Measurements from ENCODE around the gene SPRR3.
"Not testable (repeated sequence)": the region's sequence is repeated elsewhere in the genome, so short reads cannot be mapped to it uniquely, and the experiment has no call there.

The SPRR3 gene

DNA sequence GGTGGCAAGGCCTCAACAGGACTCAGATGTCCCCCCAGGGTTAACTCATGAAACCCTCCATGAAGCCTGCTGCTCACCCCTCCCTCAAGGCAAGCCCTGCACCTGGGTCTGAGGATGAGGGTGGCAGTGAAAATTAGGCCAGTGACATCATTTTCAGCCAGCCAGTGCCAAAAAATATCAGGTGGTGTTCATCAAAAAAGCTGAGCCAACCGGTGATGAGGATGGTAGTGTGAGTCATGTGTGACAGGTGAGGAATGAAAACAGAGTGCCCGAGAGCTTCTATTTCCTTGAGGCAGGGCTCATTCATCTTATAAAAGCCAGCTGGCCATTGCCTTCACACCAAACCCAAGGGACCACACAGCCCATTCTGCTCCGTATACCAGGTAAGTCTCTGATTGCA is 17.8 kb upstream of the SPRR3 start, which contains the start of gene SPRR1A:
SPRR1A (plus strand) TSS at position 339 of the 400 bp plus-strand sequence. CDS start 1,150 bp downstream, outside the sequence.
- no peak for DNase-seq (ENCODE audit: low spot score)

DNA sequence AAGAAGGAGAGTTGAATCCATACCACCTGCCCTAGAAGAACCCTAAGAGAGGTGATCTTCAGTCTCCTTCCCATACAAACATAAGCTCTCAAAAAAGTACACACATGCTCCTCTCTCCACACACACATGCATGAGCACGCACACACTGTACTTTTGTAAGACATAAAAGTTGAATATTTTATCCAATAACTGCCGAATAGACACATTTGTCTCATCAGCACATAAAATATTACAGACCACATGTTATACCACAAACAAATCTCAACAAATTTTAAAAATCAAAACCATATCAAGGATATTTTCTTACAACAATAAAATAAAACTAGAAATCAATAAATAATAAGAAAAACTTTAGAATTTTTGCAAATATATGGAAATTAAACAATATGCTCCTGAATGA is 15.0 kb upstream of the SPRR3 start:
- DNase-seq (ENCODE audit: low spot score): no peak

DNA sequence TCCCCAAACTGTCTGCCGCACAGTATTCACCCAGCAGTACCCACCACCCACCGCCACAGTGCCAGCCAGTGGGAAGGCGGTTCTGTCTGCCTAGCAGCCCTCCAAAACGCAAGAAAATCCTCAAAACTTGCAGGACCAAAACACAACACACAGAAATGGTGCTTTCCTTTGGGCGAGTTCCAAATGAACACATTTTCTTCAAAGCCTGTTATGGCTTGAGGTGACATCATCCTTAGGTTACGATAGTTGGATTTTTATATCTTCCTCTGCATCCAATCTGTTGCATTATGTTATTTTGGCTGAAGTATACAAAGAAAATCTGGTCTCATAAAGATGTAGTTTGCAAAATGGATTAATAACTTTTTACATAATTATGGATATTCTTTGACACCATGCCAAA is 8.4 kb upstream of the SPRR3 start:
- DNase-seq (ENCODE audit: low spot score): no peak

DNA sequence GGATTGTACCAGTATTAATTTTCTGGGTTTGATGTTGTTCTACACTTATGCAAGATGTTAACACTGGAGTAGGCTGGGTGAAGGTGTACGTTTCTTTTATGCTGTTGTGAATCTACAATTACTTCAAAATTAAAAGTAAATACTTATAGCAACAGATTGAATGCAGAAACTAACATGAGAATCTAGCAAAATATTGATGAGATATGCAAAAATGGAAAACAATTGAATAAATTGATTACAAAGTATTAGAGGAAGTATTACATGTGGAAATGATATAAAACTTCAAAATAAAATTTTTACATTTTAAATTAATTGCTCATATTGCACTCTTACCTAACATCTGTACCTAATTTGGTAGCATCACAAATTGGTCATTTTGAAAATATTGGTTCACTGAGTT is 5.7 kb upstream of the SPRR3 start:
- no peak for DNase-seq (ENCODE audit: low spot score)

DNA sequence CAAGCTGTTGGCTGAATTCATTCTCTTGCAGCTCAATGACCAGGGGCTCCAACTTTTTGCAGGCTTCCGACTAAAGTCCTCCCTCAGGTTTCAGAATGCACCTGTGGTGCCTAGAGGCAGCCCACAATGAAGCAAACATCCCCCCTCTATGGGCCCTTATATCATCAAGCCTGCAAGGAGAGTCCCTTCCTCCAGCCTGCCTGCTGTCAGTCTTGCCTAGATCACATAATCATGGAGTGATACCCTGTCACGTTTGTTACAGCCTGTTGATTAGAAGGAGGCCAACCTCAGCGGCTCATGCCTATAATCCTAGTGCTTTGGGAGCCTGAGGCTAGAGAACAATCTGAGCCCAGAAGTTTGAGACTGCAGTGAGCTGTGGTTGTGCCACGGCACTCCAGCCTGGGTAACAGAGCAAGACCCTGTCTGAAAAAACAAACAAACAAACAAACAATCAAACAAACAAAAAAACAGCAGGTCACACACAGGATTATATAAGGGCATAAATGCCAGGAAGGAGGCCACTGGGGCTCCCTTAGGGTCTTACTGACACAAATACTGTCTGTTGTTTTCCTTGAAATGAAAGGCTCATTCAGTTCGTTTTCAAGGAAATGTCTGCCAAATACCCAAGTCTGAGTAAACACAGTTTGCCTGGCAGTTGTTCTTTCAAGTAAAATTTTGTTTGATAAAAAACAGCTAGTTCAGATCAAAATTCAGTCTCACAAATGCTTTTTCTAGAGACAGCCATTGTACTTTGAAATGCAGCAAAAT is 4.7 kb upstream of the SPRR3 start:
- no peak for DNase-seq (ENCODE audit: low spot score)

DNA sequence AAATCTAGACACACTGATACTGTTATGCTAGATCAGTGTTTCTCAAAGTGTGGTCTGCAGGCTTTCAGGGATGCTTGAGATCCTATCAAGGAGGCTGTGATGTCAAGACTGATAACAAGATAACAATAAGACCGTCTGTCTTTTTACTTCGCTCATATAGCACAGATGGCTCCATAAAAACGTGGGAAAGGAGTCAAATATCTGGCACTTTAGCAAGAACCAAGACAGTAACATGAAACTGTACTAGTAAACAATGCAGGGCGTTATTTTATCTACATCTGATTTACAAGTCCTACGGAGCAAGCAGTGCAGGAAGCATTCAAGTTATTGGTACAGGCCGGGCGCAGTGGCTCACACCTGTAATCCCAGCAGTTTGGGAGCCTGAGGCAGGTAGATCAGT is 3.6 kb upstream of the SPRR3 start:
- DNase-seq (ENCODE audit: low spot score): no peak

DNA sequence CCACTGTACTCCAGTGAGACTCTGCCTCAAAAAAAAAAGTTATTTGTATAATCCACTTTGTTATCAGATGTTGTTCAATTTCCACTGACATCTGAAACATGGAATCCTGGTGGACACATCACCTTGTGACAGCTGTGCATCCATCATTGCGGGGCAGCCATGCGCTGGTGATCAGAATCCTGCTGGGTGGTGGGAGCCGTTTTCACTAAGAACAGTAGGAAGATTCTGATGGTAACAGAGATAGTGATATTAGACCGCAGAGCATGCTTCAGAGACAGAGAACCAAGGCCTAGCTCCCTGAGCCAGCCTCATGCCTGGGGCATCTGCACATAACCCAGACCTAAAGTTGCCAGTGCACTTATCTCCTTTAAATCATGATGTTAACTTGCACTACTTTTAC is 3.1 kb upstream of the SPRR3 start:
- DNase-seq (ENCODE audit: low spot score): no peak

DNA sequence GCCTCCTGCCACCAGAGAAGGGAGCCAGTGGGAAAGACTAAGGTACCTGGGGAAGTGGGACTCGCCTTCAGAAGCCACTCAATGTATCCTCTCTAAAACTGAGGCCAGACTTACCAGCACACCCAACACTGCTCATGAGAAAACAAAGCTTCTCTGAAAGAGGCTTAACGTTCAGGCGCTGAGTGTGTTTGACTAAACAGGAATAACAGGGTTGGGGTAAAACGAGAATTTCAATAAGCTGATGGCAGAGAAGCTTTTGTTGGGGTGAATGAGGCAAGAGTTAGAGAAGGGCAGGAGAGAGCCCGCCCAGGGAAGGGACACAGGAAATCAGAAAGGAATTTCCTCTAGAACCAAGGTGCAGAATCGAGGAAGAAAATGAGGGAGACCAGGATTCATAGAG is 1.7 kb upstream of the SPRR3 start:
- no peak for DNase-seq (ENCODE audit: low spot score)

DNA sequence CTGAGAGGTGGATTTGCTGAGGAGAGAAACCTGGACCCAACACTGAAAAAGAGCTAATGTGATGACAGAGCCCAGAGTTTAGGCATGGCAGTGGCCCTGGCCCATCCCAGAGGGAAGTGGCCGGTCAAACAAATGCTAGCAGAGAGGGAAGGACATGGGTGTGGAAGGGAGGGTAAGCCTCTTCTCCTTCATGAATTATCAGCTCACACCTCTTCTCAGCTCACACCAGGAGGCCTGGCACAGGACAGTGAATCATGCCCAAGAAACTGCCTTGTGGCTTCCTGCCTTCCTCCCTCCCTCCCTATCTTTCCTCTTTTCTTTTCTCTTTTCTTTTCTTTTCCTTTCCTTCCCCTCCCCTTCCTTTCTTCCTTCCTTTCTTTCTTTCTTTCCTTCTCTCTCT is 1.3 kb upstream of the SPRR3 start:
- DNase-seq (ENCODE audit: low spot score): no peak

DNA sequence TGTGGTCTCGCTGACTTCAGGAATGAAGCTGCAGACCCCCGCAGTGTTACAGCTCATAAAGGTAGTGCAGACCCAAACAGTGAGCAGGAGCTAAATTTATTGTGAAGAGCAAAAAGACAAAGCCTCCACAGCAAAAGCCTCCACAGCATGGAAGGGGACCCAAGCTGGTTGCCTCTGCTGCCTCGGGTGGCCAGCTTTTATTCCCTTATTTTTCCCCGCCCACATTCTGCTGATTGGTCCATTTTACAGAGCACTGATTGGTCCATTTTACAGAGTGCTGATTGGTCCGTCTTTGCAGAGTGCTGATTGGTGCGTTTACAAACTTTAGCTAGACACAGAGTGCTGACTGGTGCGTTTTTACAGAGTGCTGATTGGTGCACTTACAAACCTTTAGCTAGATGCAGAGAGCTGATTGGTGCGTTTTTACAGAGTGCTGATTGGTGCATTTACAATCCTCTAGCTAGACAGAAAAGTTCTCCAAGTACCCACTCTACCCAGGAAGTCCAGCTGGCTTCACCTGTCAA is 9.7 kb downstream of the SPRR3 start:
- not testable (repeated sequence) for DNase-seq (ENCODE audit: low spot score)

DNA sequence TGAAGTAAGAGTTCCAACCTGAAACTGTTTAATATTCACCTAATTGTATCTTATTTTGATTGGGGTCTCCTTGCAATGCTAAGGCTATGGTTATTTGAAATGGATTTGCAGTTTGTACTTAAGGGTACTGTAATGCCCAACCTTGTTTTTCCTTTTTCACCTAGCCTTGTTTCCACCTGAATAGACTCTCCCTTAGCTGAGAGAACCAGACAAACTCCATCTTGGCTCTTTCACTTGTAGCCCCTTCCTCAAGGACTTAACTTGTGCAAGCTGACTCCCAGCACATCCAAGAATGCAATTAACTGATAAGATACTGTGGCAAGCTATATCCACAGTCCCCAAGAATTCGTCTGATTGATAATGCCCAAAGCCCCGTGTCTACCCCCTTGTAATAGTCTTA is 20.3 kb downstream of the SPRR3 start:
- not testable (repeated sequence) for DNase-seq (ENCODE audit: low spot score)

DNA sequence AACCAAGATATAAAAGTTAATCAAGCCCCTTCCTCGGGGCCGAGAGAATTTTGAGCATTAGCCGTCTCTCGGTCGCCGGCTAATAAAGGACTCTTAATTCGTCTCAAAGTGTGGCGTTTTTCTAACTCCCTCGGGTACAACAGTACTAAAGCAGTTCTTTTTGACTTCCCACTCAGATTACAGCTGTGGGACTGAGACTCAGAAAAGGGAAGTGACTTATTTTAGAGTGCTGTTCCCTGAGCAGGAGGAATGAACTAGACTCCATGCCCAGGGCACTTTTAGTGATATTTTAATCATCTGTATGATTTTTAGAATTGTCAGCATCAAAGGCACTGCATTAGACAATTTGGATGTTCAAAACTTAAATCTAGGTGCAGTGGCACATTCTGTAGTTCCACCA is 20.8 kb downstream of the SPRR3 start:
- DNase-seq (ENCODE audit: low spot score): not testable (repeated sequence)

DNA sequence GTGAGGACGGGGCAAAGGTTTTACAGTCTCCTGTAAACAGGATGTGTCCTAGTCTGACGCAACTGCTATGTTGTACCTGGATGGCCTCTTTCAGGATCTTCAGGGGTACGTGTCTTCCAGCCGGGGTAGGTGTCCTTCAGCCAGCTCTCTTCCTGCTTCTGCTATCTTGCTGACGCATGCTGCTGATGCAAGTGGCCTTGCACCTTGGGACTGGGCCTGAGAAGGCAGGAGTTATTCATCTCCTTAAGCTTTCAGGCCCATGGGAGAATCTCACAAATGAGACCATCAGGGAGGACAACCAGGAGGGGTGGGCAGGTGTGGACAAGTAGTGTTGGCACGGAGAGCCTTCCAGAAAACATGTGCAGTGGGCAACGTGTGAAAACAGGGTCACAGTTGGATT is 21.6 kb downstream of the SPRR3 start:
- no peak for DNase-seq (ENCODE audit: low spot score)

DNA sequence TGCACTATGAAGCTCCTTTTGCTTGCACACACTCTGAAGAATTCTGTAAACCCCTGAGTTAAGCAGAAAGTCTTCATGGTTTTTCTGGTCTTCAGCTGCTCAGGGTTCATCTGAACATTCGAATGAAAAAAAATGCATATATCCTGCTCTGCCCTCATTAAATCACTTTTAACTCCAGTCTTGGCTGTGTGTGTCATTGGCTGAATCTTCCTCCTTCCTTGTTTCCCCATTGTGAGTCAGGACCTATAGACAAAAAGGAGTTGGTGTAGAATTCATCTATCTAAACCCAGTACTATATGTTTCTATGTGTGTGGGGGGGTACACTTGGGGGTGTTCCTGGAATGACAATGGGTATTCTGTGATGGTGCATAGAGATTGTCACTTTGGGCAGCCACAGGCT is 22.9 kb downstream of the SPRR3 start:
- DNase-seq (ENCODE audit: low spot score): no peak

DNA sequence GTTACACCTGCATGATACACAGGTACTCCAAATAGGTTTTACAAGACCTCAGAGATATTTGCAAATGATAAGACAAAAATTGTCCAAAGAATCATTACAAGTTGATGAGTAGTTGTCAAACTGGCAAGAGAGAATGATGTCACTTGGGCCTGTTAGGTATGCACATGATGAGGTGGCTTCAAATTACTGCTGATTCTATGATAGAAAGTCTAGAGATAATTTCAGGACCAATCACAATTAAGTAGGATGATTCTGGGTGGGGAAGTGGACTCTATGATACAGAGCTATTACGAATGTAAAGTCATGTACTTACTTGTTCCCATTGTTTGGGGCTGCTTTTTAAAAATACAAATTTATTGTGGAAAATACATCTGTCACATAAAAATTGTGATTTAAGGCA is 24.2 kb downstream of the SPRR3 start:
- DNase-seq (ENCODE audit: low spot score): no peak

DNA sequence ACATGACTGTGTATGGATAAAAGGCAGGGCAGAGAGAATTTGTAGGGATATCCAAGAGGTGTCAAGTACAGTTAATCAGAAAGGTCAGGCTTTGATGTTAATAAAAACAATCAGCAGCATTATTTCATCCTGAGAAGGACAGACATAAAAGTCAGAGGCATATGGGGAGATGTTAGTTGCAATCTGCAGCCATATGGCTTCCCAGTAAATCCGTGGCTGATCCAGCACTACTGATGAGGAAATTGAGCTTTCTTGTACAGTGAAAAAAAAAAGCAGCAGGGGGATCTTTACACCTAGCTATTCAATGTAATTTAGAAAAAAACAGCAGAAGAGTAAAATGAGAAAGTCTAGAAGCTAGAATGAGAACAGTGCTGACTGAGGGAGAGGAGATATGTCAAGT is 27.2 kb downstream of the SPRR3 start:
- DNase-seq (ENCODE audit: low spot score): no peak

DNA sequence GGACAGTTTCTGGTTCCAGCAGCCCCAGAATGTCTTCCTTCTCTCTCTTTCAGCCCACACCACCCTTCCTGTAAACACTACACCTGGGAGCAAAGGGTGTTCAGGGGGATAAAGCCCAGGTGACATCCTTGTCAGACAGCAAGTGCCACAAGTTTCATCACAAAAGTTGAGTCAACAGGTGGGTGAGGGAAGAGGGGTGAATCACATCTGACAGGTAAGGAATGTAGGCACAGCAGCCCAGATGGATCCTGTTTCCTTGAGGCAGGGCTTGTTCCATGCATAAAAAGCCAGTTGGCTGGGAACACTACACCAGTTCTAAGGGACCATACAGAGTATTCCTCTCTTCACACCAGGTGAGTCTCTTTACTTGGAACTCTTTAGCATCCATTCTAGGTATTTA is 29.3 kb downstream of the SPRR3 start, which contains the start of gene SPRR1B:
SPRR1B (plus strand) TSS at position 309 of the 400 bp plus-strand sequence. CDS start 1,143 bp downstream, outside the sequence.
- DNase-seq (ENCODE audit: low spot score): no peak

DNA sequence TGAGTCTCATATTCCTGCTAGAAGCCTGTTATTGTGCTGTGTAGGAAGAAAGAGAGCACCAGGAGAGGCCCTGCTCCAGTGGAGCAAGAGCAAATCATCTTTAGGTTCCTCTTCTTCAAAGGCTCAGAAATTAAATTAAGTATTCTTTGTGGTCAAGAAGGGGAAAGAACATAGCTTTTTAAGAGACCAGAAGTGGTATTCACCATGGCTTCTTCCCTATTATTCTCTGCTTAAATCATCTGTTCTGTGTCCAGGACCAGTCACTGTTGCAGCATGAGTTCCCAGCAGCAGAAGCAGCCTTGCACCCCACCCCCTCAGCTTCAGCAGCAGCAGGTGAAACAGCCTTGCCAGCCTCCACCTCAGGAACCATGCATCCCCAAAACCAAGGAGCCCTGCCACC is 30.5 kb downstream of the SPRR3 start:
- DNase-seq (ENCODE audit: low spot score): no peak

DNA sequence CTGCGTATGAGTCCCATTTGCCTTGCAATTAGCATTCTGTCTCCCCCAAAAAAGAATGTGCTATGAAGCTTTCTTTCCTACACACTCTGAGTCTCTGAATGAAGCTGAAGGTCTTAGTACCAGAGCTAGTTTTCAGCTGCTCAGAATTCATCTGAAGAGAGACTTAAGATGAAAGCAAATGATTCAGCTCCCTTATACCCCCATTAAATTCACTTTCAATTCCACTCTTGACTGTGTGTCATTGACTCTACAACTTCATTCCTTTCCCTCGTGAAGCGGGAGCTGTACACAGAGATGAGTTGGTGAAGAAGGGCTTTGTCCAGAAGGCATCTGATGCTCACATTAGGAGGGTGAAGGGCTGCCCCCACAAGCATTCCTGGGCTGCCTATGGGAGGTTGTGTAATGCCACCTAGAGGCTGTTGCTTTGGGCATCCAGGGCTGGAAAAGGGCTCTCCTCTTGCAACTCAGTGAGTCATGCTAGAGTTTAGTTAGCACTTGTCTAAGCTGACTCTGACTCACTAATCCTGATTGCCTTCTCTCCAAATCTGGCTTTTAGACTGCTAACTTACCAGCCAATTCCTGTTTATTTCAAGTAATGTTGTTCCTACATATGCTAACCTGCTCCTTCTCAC is 31.2 kb downstream of the SPRR3 start:
- DNase-seq (ENCODE audit: low spot score): no peak

DNA sequence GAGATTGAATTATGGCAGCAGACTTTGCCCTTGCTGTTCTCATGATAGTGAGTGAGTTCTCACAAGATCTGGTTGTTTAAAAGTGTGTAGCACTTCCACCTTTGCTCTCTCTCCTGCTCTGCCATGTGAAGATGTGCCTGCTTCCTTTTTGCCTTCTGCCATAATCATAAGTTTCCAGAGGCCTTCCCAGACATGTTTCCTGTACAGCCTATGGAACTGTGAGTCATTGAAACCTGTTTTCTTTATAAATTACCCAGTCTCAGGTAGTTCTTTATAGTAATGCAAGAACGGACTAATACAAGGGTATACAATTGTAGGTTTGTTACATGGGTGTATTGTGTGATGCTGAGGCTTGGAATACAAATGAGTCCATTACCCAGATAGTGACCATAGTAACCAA is 33.7 kb downstream of the SPRR3 start:
- no peak for DNase-seq (ENCODE audit: low spot score)

DNA sequence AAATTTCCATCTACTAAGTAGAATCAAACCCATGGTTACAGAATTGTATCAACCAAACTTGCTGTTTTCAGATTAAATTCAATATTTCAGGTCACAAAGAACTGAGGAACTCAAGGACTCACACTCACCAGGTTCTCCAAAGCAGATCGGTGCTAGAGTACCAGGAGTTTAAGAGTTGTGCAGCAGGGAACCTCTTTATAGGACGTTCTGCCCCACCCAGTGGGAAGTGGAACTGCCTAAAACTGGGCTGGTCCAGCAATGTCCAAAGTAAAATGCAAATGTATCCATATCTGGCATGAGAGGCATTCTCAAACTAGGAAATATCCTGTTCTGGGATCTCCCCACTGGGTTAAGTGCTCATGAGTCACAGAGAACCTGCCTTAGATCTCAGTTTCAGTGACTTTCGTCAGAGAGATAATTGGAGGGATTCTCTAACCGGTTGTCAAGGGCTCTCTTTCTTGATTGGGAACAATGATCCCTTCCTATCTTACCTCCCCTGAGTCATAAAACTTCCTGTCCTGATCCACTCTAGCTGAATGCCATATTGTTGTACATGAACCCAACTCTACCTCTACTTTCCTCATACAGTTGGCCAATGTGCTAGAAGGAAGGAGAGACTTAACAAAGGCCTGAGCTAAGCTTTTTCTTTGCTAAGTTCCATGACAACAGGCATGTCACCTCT is 39.5 kb downstream of the SPRR3 start, which contains the start of gene SPRR2D:
SPRR2D (minus strand) TSS at position 171 of the 682 bp plus-strand sequence. CDS start 774 bp downstream, outside the sequence.
- DNase-seq (ENCODE audit: low spot score): no peak

DNA sequence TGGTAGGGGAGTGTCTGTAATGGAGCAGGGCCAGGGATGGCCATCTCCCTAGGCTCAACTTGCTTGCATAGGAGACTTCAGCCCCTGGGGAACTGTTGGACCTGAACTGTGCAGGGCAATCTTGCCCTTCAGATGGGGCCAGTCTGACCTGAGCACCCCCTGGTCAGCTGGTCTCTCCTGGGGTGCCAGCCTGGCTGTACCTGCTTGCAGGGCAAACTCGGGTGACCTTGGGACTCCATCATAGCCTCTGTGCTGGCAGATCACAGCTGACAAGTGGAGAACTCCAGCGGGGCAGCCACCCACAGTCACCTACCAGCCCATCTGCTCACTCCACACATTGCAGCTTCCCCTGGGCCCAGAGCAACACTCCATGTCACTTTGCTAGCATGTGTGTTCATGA is 47.7 kb downstream of the SPRR3 start:
- no peak for DNase-seq (ENCODE audit: low spot score)
